ENCODE measurements around the gene RAB4B.
A peak's percentile ranks its signal among the peaks of the same experiment; 100 is the strongest.
"Not testable (repeated sequence)": the region's sequence is repeated elsewhere in the genome, so short reads cannot be mapped to it uniquely, and the experiment has no call there.

Gene RAB4B

DNA sequence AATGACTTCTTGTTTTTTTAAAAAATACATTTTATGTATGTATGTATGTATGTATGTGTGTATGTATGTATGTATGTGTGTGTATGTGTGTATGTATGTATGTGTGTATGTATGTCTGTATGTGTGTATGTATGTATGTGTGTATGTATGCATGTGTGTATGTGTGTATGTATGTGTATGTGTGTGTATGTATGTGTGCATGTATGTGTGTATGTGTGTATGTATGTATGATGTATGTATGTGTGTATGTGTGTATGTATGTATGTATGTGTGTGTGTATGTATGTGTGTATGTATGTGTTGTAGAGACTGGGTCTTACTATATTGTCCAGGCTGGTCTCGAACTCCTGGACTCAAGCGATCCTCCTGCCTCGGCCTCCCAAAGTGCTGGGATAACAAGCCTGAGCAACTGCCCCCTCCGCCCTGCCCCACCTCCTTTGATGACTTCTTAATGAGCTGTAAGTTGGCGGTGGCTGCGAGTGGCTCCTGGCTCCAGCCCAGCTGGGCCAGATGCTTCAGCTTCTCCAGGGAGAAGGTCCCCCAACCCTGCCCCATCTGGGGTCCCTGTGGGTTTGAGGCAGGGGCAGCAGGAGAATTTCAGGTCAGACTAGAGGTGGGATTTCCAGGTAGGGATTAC, 47.5 kb downstream of the RAB4B start:
- not testable (repeated sequence) for DNase-seq

DNA sequence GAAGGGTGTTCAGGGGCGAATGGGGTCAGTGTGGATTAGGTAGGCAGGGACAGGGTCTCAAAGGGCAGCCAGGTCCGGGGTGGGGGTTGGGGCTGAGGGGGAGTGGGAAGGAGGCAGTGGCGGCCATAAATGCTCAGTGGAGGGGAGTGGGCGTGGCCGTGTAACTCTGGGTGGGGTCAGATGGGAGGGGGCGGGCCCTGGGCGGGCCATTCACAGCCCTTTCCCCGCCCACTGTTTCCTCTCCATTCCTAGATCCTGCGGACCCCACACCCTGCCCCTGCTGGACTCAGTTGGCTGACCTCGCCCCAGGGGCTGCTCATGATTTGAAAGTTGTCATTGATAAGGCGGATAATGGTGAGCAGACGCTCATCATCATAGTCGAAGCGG, 48.3 kb downstream of the RAB4B start:
- not testable (repeated sequence) for DNase-seq

DNA sequence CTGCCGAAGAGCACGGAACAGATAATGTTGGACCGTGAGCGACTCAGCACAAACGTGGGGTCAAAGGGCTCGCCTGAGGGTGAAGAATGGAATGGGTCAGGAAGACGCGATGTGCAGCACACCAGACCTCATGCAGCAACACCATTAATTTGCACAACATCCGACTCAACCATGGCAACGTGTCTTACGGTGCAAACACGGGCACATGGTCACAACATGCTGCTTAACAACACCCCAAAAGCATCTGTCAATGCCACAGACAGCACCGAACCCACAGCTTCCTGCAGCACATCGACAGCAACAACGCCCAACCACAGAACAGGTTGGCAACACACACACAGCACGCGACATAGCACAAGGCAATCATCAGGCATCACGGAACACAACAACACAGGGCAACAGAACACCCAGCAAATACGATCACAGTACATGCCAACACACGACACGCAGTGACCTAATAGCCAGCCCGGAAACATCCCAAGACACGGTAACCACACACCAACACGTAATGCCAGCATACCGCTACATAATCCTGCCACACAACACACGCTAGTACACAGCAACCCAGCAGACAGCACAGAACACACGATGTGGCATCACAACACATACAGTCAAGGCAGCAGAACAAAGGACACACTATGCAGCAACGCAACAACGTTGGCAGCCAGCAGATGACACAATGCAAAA, 48.8 kb downstream of the RAB4B start:
- peak; percentile 58 for DNase-seq

DNA sequence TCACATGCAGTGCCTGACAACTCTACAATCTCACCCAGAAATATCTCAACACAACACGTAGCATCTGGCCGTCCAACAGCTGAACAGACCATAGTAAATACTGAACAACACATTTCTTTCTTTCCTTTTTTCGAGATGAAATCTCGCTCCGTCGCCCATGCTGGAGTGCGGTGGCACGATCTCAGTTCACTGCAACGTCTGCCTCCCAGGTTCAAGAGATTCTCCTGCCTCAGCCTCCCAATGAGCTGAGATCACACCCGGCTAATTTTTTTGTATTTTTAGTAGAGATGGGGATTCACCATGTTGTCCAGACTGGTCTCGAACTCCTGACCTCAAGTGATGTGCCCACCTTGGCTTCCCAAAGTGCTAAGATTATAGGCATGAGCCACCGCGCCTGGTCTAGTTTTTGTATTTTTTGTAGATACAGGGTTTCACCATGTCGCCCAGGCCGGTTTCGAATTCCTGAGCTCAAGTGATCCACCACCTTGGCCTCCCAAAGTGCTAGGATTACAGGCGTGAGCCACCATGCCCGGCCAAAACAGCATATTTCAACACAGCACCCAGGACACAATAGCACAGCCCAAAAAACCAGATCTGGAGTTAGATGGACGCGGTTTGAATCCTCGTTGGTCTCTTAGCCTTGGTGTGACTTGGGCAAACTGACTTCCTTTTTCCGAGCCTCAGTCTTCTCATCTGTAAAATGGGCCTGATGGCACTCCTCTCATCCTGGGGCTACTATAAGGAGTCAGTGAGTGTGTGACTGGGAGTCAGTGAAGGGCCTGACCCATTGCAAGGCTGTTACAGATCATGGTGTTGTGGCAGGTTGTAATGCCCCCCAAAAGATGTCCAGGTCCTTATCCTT, 49.6 kb downstream of the RAB4B start:
- peak; percentile 42 for DNase-seq

DNA sequence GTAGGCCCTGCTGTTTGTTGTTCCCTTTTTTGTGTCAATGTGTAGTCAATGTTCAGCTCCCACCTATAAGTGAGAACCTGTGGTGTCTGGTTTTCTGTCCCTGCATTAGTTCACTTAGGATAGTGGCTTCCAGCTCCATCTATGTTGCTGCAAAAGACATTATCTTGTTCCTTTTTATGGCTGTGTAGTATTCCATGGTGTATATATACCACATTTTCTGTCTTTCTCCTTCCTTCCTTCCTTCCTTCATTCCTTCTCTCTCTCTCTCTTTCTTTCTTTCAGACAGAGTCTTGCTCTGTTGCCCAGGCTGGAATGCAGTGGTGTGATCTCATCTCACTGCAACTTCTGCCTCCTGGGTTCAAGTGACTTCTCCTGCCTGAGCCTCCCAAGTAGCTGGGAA, 51.2 kb downstream of the RAB4B start:
- no peak for DNase-seq

DNA sequence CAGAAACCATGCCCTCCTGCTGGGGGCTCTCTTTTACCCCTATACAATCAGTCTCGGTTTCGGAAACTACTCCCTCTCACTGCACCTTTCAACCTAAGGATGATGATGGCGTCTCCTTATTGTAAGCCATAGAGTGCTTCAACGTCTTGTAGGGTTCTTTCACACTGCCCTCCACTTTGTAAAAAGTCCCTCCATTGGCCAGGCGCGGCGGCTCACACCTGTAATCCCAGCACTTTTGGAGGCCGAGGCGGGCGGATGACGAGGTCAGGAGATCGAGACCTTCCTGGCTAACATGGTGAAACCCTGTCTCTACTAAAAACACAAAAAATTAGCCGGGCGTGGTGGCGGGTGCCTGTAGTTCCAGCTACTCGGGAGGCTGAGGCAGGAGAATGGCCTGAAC, 52.7 kb downstream of the RAB4B start:
- DNase-seq, result not testable (repeated sequence)

DNA sequence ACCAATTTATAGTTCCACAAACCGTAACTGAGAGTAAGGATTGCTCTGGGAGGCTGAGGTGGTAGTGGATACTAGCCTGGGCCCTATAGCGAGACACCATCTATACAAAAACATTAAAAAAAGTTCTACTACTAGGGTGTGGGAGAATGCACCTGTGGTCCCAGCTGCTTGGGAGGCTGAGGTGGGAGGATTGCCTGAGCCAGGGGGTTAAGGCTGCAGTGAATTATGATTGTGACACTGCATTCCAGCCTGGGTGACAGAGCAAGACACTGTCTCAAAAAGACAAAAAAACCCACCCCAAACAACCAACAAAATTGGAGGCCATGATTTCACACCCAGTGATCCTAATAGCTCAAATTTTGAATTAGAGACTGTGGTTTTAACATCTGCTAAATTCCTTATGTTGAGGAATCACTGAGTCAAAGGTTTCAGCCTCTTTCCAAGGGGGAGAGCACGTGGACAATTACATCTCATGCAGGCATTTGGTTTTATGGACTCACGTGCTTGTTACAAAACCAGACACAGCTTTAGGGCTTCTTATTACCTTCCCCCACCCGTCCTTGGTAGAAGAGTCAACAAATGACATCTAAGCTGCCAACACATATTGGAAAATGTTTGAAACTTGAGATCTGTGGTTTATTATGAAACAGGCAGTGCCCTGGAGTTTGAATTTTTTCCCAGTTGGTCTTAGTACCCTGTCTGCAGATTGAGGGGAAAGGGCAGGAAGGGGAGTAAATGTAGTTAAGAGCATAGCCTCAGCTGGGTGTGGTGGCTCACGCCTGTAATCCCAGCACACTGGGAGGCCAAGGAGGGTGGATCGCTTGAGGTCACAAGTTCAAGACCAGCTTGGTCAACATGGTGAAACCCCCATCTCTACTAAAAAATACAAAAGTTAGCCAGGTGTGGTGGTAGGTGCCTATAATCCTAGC, 53.7 kb downstream of the RAB4B start:
- no peak for DNase-seq

DNA sequence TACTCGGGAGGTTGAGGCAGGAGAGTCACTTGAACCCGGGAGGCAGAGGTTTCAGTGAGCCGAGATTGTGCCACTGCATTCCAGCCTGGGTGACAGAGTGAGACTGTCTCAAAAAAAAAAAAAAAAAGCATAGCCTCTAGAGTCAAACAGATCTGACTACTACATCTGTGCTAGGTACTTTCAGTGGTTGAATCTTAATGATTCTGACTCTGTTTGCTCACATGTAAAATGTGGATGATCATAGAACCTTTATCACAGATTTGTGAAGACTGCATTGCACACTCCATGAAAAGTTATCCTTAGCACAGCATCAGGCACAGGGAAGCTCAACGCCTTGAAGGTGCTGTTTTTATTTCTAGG, 54.4 kb downstream of the RAB4B start:
- DNase-seq, result not testable (repeated sequence)

DNA sequence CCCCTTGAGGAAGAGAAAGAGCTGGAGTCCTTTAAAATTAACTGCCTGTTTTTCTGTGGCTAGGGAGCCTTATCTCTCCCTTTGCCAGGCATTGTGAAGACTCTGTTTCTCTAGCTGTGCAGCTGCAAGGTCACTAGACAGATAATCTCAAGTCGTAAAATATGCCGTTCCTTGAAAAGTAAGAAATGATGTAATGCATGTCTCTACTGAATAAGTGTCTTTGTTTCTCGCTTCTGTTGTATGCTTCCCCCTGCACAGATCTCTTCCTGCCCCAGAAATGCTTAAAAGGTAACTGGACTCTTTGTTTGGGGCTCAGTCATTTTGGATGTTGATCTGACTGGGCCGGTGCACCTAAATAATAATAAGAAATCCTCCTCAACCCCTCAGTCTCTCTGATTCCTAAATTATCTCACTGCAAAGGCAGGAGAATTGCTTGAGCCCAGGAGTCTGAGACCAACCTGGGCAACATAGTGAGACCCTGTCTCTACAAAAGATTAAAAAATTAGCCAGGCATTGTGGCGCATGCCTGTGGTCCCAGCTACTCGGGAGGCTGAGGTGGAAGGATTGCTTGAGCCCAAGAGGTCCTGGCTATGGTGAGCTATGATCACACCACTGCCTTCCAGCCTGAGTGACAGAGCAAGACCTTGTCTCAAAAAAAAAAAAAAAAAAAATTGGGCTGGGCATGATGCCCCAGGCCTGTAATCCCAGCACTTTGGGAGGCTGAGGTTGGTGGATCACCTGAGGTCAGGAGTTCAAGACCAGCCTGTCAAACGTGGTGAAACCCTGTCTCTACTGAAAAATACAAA, 55.9 kb downstream of the RAB4B start:
- DNase-seq, result not testable (repeated sequence)

DNA sequence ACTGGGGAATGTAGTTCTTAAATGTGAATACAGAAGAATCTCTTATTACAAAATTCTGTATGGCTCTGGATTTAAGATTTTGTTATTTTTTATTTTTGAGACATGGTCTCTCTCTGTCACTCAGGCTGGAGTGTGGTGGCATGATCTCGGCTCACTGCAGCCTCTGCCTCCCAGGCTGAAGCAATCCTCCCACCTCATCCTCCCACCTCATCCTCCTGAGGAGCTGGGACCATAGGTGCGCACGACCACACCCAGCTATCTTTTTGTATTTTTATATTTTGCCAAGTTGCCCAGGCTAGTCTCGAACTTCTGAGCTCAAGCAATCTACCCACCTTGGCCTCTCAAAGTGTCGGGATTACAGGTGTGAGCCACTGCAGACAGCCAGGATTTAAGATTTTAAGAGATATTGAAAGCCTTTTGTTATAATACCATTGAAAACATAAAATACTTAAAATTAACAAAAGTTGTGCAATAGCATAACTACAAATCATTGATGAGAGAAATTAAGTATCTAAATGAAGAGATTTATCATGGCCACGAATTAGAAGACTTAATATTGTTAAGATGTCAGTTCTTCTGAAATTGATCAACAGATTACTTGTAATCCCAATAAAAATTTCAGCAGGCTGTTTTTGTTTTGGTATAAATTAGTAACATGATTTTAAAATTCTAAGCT, 58.8 kb downstream of the RAB4B start:
- no peak for DNase-seq

DNA sequence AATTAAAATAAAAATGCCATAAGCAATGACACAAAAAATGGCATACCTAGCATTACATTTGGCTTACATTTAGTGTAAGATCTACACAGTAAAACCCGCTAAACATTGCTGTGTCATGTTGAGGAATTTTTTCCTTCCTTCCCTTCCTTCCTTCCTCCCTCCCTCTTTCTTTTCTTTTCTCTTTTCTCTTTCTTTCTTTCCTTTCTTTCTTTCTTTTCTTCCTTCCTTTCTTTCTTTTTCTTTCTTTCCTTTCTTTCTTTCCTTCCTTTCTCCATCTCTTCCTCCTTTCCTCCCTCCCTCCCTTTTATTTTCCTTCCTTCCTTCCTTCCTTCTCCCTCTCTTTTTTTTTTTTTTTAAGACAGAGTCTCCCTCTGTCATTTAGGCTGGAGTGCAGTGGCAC, 60.4 kb downstream of the RAB4B start:
- DNase-seq, result not testable (repeated sequence)

DNA sequence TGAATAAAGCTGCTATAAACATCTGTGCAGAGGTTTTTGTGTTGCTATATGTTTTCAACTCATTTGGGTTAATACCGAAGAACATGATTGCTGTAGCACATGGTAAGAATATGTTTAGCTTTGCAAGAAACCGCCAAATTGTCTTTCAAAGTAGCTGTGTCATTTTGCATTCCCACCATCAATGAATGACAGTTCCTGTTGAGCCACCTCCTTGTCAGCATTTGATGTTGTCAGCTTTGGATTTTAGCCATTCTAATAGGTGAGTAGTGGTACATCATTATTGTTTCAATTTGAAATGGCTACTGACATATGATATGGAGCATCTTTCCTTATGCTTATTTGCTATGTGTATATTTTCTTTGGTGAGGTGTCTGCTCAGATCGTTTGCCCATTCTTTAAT, 64.0 kb downstream of the RAB4B start:
- DNase-seq, result not testable (repeated sequence)

DNA sequence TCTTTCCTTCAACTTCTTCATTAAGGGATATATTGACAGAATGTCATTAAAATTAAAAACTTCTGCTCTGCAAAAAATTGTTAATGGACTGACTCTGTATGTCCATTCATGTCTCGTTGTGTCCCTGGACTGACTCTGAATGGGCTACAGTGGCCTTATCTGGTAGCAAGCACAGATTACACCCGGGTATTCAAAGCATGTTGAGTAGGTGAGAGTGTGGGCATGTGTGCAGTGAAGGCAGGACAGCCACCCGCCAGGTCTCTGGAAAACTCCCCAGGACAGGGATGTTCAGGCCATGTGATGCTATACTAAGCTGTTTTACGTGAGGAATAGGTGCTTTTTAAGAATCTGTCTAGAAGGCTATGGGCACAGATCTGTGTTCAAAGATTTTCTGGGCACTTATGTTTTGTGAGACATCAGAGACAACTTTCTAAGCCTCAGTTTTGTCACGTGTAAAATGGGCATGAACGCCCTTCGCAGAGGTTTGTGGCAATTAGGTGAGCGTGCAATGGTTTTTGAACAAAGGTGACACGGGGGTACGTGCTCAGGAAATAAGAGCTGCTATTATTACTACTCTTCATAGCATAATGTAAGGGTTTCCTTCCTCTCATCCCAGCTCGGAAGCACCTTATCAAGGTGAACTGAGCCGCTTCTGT, 65.1 kb downstream of the RAB4B start:
- DNase-seq, result not testable (repeated sequence)

DNA sequence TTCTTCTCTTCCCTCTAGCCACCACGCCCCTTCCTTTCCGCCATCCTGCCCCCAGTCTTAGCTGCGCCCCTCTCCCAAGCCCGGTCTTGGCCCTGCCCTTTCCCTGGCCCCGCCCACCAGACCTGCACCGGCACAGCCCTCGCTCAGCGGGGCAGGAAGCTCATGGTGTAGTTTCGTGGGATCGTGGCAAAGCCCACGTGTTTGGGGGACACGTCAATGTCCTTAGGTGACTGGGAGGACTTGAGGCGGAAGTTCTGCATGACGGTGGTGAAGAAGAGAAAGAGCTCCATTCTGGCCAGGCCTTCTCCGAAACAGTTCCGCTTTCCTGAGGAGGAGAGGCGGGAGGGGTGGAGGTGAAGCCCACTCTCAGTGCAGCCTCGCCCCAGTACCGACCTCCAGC, 65.6 kb downstream of the RAB4B start:
- DNase-seq, result peak; percentile 83
